GM12878 (cell line): ENCODE measurements around the gene ETV3L. TPM values are rescaled to one million over a fixed set of nuclear protein-coding genes. Genes with fewer than 3 reads are reported as not detected.

Experiments
- BMI1 ChIP-seq: fragments of 450-650 bp; IDR thresholded peaks from 2 replicates; pipeline ENCODE4 v1.6.1; 2016; ENCODE audit warnings: mild to moderate bottlenecking, moderate library complexity, borderline replicate concordance
- MEF2B ChIP-seq: fragments of 450-650 bp; IDR thresholded peaks from 2 replicates; pipeline ENCODE4 v1.6.1; 2018; ENCODE audit warnings: mild to moderate bottlenecking, moderate library complexity; ENCODE audit not compliant: partially characterized antibody, poor library complexity, severe bottlenecking
- NFXL1 ChIP-seq: fragments of 450-650 bp; IDR thresholded peaks from 2 replicates; pipeline ENCODE4 v1.6.1; 2017; ENCODE audit warnings: antibody characterized with exemption, mild to moderate bottlenecking, borderline replicate concordance
- NR2F1 ChIP-seq: fragments of 450-650 bp; conservative IDR thresholded peaks from 2 replicates; pipeline ENCODE4 v1.6.1; 2017; ENCODE audit warnings: mild to moderate bottlenecking
- TAF1 ChIP-seq: IDR thresholded peaks from 2 replicates; pipeline ENCODE4 v1.6.1; 2011; ENCODE audit warnings: mild to moderate bottlenecking, low read depth, low read length, borderline replicate concordance
- polyA plus RNA-seq, 11 experiments: library from polyadenylated mRNA; depleted of rRNA in 4 of 11; unstranded in 6 of 11; stranded (reverse) in 5 of 11; fragments of >200 nt; fragmentation: Nextera tagmentation in 4 of 11; fragmentation: Illumina TruSeq in 1 of 11; extraction: Ambion mirVana in 4 of 11; extraction: Trizol in 1 of 11; gene quantifications; 1 replicate in 1 of 11; 2 replicates in 10 of 11; pipeline versions ENCODE4 v1.2.1 to v1.2.3, GENCODE V29; 2011 to 2016; ENCODE audit warnings: inconsistent platforms in 2 of 11, missing spikeins in 2 of 11, low read depth in 1 of 11
- total RNA-seq, 4 experiments: library from RNA; depleted of rRNA in 3 of 4; stranded (reverse); fragments of >200 nt in 3 of 4; fragmentation: Illumina TruSeq in 1 of 4; extraction: Trizol in 1 of 4; gene quantifications; 2 replicates each; pipeline versions ENCODE4 v1.2.1 to v1.2.3, GENCODE V29; 2013 to 2021
- TF ChIP-seq, protein P1 (sequence below): IDR thresholded peaks from 2 replicates; pipeline ENCODE4 v1.6.1; 2011; ENCODE audit warnings: low read depth, low read length, improper control_type of control experiment, borderline replicate concordance
- TF ChIP-seq, protein P2 (sequence below): fragments of 150-350 bp; IDR thresholded peaks from 2 replicates; pipeline ENCODE4 v1.6.1; 2014; ENCODE audit warnings: mild to moderate bottlenecking, low read depth, low read length
- TF ChIP-seq, protein P3 (sequence below): IDR thresholded peaks from 2 replicates; pipeline ENCODE4 v1.6.1; 2012; ENCODE audit warnings: low read length, inconsistent platforms

Gene ETV3L
- total and polyA plus RNA-seq, 10 of the 15 experiments (the other 5 are each of a cell fraction or from before 2014, with no cell fraction given): 0.03 to 1.3 (median 0.44) TPM

DNA sequence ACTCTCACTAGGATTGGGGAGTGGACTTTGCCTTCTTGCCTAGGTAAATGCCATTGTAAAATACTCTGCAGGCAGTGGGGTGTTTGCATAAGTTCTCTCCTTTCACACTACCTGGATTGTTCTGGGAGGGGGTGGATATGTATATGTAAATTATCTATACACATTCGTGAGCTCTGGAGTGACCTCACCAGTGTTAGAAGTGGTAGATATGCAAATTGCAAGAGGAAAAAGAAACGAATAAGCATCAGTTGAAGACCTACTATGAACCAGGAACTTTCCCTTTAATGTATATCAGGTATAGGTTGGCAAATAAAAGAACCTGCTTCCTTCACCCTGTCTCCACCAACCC, 52.6 kb downstream of the ETV3L start (continued):
- no peak for TF ChIP-seq BMI1
- TF ChIP-seq TAF1: no peak
- TF ChIP-seq MEF2B: no peak
- TF ChIP-seq, protein P1, sequence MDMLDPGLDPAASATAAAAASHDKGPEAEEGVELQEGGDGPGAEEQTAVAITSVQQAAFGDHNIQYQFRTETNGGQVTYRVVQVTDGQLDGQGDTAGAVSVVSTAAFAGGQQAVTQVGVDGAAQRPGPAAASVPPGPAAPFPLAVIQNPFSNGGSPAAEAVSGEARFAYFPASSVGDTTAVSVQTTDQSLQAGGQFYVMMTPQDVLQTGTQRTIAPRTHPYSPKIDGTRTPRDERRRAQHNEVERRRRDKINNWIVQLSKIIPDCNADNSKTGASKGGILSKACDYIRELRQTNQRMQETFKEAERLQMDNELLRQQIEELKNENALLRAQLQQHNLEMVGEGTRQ: no peak
- TF ChIP-seq NR2F1: no peak
- TF ChIP-seq, protein P2, sequence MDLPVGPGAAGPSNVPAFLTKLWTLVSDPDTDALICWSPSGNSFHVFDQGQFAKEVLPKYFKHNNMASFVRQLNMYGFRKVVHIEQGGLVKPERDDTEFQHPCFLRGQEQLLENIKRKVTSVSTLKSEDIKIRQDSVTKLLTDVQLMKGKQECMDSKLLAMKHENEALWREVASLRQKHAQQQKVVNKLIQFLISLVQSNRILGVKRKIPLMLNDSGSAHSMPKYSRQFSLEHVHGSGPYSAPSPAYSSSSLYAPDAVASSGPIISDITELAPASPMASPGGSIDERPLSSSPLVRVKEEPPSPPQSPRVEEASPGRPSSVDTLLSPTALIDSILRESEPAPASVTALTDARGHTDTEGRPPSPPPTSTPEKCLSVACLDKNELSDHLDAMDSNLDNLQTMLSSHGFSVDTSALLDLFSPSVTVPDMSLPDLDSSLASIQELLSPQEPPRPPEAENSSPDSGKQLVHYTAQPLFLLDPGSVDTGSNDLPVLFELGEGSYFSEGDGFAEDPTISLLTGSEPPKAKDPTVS: no peak
- TF ChIP-seq, protein P3, sequence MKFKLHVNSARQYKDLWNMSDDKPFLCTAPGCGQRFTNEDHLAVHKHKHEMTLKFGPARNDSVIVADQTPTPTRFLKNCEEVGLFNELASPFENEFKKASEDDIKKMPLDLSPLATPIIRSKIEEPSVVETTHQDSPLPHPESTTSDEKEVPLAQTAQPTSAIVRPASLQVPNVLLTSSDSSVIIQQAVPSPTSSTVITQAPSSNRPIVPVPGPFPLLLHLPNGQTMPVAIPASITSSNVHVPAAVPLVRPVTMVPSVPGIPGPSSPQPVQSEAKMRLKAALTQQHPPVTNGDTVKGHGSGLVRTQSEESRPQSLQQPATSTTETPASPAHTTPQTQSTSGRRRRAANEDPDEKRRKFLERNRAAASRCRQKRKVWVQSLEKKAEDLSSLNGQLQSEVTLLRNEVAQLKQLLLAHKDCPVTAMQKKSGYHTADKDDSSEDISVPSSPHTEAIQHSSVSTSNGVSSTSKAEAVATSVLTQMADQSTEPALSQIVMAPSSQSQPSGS: no peak
- TF ChIP-seq NFXL1: no peak
